ENCODE measurements around the gene CETN1.

Gene CETN1

GRCh38 chr18:565562-566061 is 14.6 kb upstream of the CETN1 start:
- H3K36me3 ChIP-seq (ENCODE audit: low read depth): no peaks in the 10 kb centered on the region
- H3K27ac ChIP-seq (ENCODE audit: poor library complexity, severe bottlenecking): no peak overlapping the region
- H3K4me3 ChIP-seq (ENCODE audit: severe bottlenecking): no peak overlapping the region
- TF ChIP-seq CTCF (IDR thresholded peaks at IDR 0.05; ENCODE audit: poor library complexity, severe bottlenecking): no peak
- no peaks in the 10 kb centered on the region for H3K9me3 ChIP-seq (ENCODE audit: severe bottlenecking)
- H3K27me3 ChIP-seq (ENCODE audit: insufficient read depth, poor library complexity, severe bottlenecking): no peaks in the 10 kb centered on the region
- ATAC-seq (ENCODE audit: low read depth) (no peak), DNase-seq (ENCODE audit: low spot score) (no peak)
- no peaks in the 10 kb centered on the region for H3K4me1 ChIP-seq (ENCODE audit: insufficient read depth, poor library complexity, severe bottlenecking)

GRCh38 chr18:567122-567521 is 13.1 kb upstream of the CETN1 start:
- Histone ChIP-seq H3K9me3 (ENCODE audit: severe bottlenecking) (no peaks in the 10 kb centered on the region), H3K27ac (ENCODE audit: poor library complexity, severe bottlenecking) (no peak overlapping the region), H3K4me3 (ENCODE audit: severe bottlenecking) (no peak overlapping the region), H3K4me1 (ENCODE audit: insufficient read depth, poor library complexity, severe bottlenecking) (no peaks in the 10 kb centered on the region), H3K27me3 (ENCODE audit: insufficient read depth, poor library complexity, severe bottlenecking) (no peaks in the 10 kb centered on the region), H3K36me3 (ENCODE audit: low read depth) (no peaks in the 10 kb centered on the region)
- no peak for TF ChIP-seq CTCF (IDR thresholded peaks at IDR 0.05; ENCODE audit: poor library complexity, severe bottlenecking)
- no peak for DNase-seq (ENCODE audit: low spot score)
- no peak for ATAC-seq (ENCODE audit: low read depth)

- H3K27ac ChIP-seq (ENCODE audit: poor library complexity, severe bottlenecking): no peak overlapping the region
- H3K4me1 ChIP-seq (ENCODE audit: insufficient read depth, poor library complexity, severe bottlenecking): no peaks in the 10 kb centered on the region
- H3K27me3 ChIP-seq (ENCODE audit: insufficient read depth, poor library complexity, severe bottlenecking): no peaks in the 10 kb centered on the region
- no peaks in the 10 kb centered on the region for H3K9me3 ChIP-seq (ENCODE audit: severe bottlenecking)
- DNase-seq (ENCODE audit: low spot score) (no peak), ATAC-seq (ENCODE audit: low read depth) (no peak)
- H3K36me3 ChIP-seq (ENCODE audit: low read depth): no peaks in the 10 kb centered on the region
- no peak for TF ChIP-seq CTCF (IDR thresholded peaks at IDR 0.05; ENCODE audit: poor library complexity, severe bottlenecking)
- H3K4me3 ChIP-seq (ENCODE audit: severe bottlenecking): no peak overlapping the region
Measured at GRCh38 chr18:568731-569130, 11.4 kb upstream of the CETN1 start.

- H3K27me3 ChIP-seq (ENCODE audit: insufficient read depth, poor library complexity, severe bottlenecking): peaks cover 4% of the 10 kb centered on the region
- no peaks in the 10 kb centered on the region for H3K36me3 ChIP-seq (ENCODE audit: low read depth)
- DNase-seq (ENCODE audit: low spot score) (no peak), ATAC-seq (ENCODE audit: low read depth) (no peak)
- H3K4me3 ChIP-seq (ENCODE audit: severe bottlenecking): no peak overlapping the region
- no peaks in the 10 kb centered on the region for H3K4me1 ChIP-seq (ENCODE audit: insufficient read depth, poor library complexity, severe bottlenecking)
- no peaks in the 10 kb centered on the region for H3K9me3 ChIP-seq (ENCODE audit: severe bottlenecking)
- TF ChIP-seq CTCF (IDR thresholded peaks at IDR 0.05; ENCODE audit: poor library complexity, severe bottlenecking): no peak
- no peak overlapping the region for H3K27ac ChIP-seq (ENCODE audit: poor library complexity, severe bottlenecking)
Measured at GRCh38 chr18:570256-570655, 9.9 kb upstream of the CETN1 start.

- Histone ChIP-seq H3K27me3 (ENCODE audit: insufficient read depth, poor library complexity, severe bottlenecking) (peaks cover 4% of the 10 kb centered on the region), H3K27ac (ENCODE audit: poor library complexity, severe bottlenecking) (no peak overlapping the region), H3K4me1 (ENCODE audit: insufficient read depth, poor library complexity, severe bottlenecking) (no peaks in the 10 kb centered on the region), H3K4me3 (ENCODE audit: severe bottlenecking) (no peak overlapping the region), H3K36me3 (ENCODE audit: low read depth) (no peaks in the 10 kb centered on the region), H3K9me3 (ENCODE audit: severe bottlenecking) (no peaks in the 10 kb centered on the region)
- no peak for ATAC-seq (ENCODE audit: low read depth)
- no peak for DNase-seq (ENCODE audit: low spot score)
- TF ChIP-seq CTCF (IDR thresholded peaks at IDR 0.05; ENCODE audit: poor library complexity, severe bottlenecking): no peak
Measured at GRCh38 chr18:570697-571096, 9.5 kb upstream of the CETN1 start.
